ENCODE data around the gene WNT5B. TPM values are rescaled to one million over a fixed set of nuclear protein-coding genes. Genes with fewer than 3 reads are reported as not detected.

WNT5B gene
- total RNA-seq, 1 donor from 2014 or later: 11.3 TPM

- H3K36me3 Mint-ChIP-seq: peaks cover 4% of the 10 kb centered on the region
- peak overlapping the region; percentile 75 for H3K4me3 Mint-ChIP-seq
- peaks cover 4% of the 10 kb centered on the region for H3K4me1 Mint-ChIP-seq (ENCODE audit: unreplicated experiment)
- no peak for DNase-seq (ENCODE audit: extremely low spot score, unreplicated experiment)
- H3K9me3 Mint-ChIP-seq: peaks cover 5% of the 10 kb centered on the region
- peak overlapping the region; percentile 90 for H3K27ac Mint-ChIP-seq
- TF ChIP-seq CTCF (conservative IDR thresholded peaks at IDR 0.05): no peak
- peaks cover 39% of the 10 kb centered on the region for H3K27me3 Mint-ChIP-seq
Observed at GRCh38 chr12:1660304-1661187, 31.5 kb downstream of the WNT5B start.

- Mint-ChIP-seq H3K4me3 (peak overlapping the region; percentile 86), H3K36me3 (peaks cover 4% of the 10 kb centered on the region), H3K4me1 (ENCODE audit: unreplicated experiment) (peaks cover 5% of the 10 kb centered on the region), H3K27ac (peak overlapping the region; percentile 75), H3K9me3 (peaks cover 6% of the 10 kb centered on the region), H3K27me3 (peaks cover 34% of the 10 kb centered on the region)
- TF ChIP-seq CTCF (conservative IDR thresholded peaks at IDR 0.05): no peak
- DNase-seq (ENCODE audit: extremely low spot score, unreplicated experiment): peak; percentile 81
Observed at GRCh38 chr12:1661553-1662335, 32.7 kb downstream of the WNT5B start.

GRCh38 chr12:1662761-1663439 lies 33.9 kb downstream of the WNT5B start:
- H3K9me3 Mint-ChIP-seq: peaks cover 9% of the 10 kb centered on the region
- DNase-seq (ENCODE audit: extremely low spot score, unreplicated experiment): no peak
- peaks cover 8% of the 10 kb centered on the region for H3K36me3 Mint-ChIP-seq
- H3K27me3 Mint-ChIP-seq: peaks cover 35% of the 10 kb centered on the region
- H3K4me1 Mint-ChIP-seq (ENCODE audit: unreplicated experiment): peaks cover 8% of the 10 kb centered on the region
- TF ChIP-seq CTCF (conservative IDR thresholded peaks at IDR 0.05): peak; percentile 76
- H3K4me3 Mint-ChIP-seq: peak overlapping the region; percentile 84
- peak overlapping the region; percentile 90 for H3K27ac Mint-ChIP-seq

GRCh38 chr12:1663440-1664132 lies 34.6 kb downstream of the WNT5B start:
- Mint-ChIP-seq H3K36me3 (peaks cover 8% of the 10 kb centered on the region), H3K27me3 (peaks cover 30% of the 10 kb centered on the region), H3K27ac (peak overlapping the region; percentile 90), H3K4me1 (ENCODE audit: unreplicated experiment) (peaks cover 10% of the 10 kb centered on the region), H3K9me3 (peaks cover 9% of the 10 kb centered on the region), H3K4me3 (peak overlapping the region; percentile 84)
- no peak for TF ChIP-seq CTCF (conservative IDR thresholded peaks at IDR 0.05)
- DNase-seq (ENCODE audit: extremely low spot score, unreplicated experiment): no peak

- Mint-ChIP-seq H3K4me1 (ENCODE audit: unreplicated experiment) (peaks cover 14% of the 10 kb centered on the region), H3K9me3 (peaks cover 9% of the 10 kb centered on the region), H3K36me3 (peaks cover 8% of the 10 kb centered on the region), H3K27ac (peak overlapping the region; percentile 2), H3K4me3 (no peak overlapping the region), H3K27me3 (peaks cover 23% of the 10 kb centered on the region)
- no peak for TF ChIP-seq CTCF (conservative IDR thresholded peaks at IDR 0.05)
- no peak for DNase-seq (ENCODE audit: extremely low spot score, unreplicated experiment)
Observed at GRCh38 chr12:1665366-1665765, 36.3 kb downstream of the WNT5B start.

Measured in type B pancreatic cell (in vitro differentiated cells).